NCI-H187 (cell line): Measurements from ENCODE around the gene PGC.

Experiments used
- DNase-seq, 2 experiments: peaks; one replicate each; lab custom pipeline; 2025; lab: John Stamatoyannopoulos, UW

Gene PGC

GRCh38 chr6:41747256-41748101, at the start of gene PGC:
PGC (minus strand) TSS chr6:41747397; CDS start chr6:41747334, 63 bp downstream.
- no peak for DNase-seq

GRCh38 chr6:41796474-41796873, 49.3 kb upstream of the PGC start:
- no peak for DNase-seq

- no peak for DNase-seq
Measured at GRCh38 chr6:41791984-41792383, 44.8 kb upstream of the PGC start.

- no peak for DNase-seq
Measured at GRCh38 chr6:41791305-41791704, 44.1 kb upstream of the PGC start.

GRCh38 chr6:41790045-41790444, 42.8 kb upstream of the PGC start:
- DNase-seq: no peak

GRCh38 chr6:41789390-41789724, 42.2 kb upstream of the PGC start:
- no peak for DNase-seq

- DNase-seq: peak; percentile 73 to 84
Measured at GRCh38 chr6:41787219-41787917, 40.2 kb upstream of the PGC start, which contains the start of gene TOMM6. TOMM6 (plus strand) TSS chr6:41787694; CDS start chr6:41787698, 4 bp downstream.

GRCh38 chr6:41786451-41787218, 39.4 kb upstream of the PGC start:
- peak; percentile 33 to 62 for DNase-seq

- no peak for DNase-seq
Measured at GRCh38 chr6:41785689-41786450, 38.7 kb upstream of the PGC start.

- DNase-seq: no peak
Measured at GRCh38 chr6:41785254-41785653, 38.1 kb upstream of the PGC start.

GRCh38 chr6:41784581-41785171, 37.5 kb upstream of the PGC start:
- DNase-seq: no peak

GRCh38 chr6:41783106-41783780, 36.0 kb upstream of the PGC start:
- no peak for DNase-seq

- DNase-seq: no peak
Measured at GRCh38 chr6:41781366-41781730, 34.2 kb upstream of the PGC start.

- no peak for DNase-seq
Measured at GRCh38 chr6:41780551-41781365, 33.6 kb upstream of the PGC start, which contains the start of gene PRICKLE4. PRICKLE4 (plus strand) TSS chr6:41780782; CDS start chr6:41783474, 2,692 bp downstream.

GRCh38 chr6:41779788-41780550, 32.8 kb upstream of the PGC start, which contains the start of gene FRS3:
FRS3 (minus strand) TSS chr6:41779900; CDS start chr6:41776987, 2,913 bp downstream.
- peak; percentile 81 to 90 for DNase-seq

GRCh38 chr6:41779336-41779735, 32.1 kb upstream of the PGC start:
- DNase-seq: no peak

- DNase-seq: no peak
Measured at GRCh38 chr6:41778895-41779294, 31.7 kb upstream of the PGC start.

GRCh38 chr6:41777551-41778285, 30.5 kb upstream of the PGC start:
- no peak for DNase-seq
